ENCODE results near the gene RASAL1. TPM values are rescaled to one million over a fixed set of nuclear protein-coding genes. Genes with fewer than 3 reads are reported as not detected.

RASAL1 gene
- total RNA-seq, 1 experiment from 2014 or later: 14.9 TPM

- no peaks in the 10 kb centered on the region for H3K27me3 ChIP-seq (ENCODE audit: insufficient read depth, low read depth)
- peaks cover 12% of the 10 kb centered on the region; the same call in 1 of the 2 replicates for H3F3A ChIP-seq (ENCODE audit: insufficient read depth, low read depth)
- ChIA-PET CTCF (interaction anchor here (0.5 to 1.1 kb wide), 3 partner anchors 14 to 276 kb away, joined by 3 to 7 read pairs (median 5); partner anchors contain the start of gene RASAL1), POLR2A (ENCODE audit: unreplicated experiment) (interaction anchor here (0.7 kb wide), 1 partner anchor 273 kb away, joined by 3 read pairs; the partner anchor contains the start of gene SDSL)
- H3K4me3 ChIP-seq: no peak within 1 kb of the TSS
- H4K20me1 ChIP-seq (ENCODE audit: insufficient read depth): no peaks in the 10 kb centered on the region
- intact Hi-C loops (cut with micrococcal nuclease; ENCODE audit: unreplicated experiment): loop anchor here (10.0 kb wide), 1 partner anchor 245 kb away; the partner anchor contains the start of gene OAS1
- no peak for TF ChIP-seq EZH2 (IDR thresholded peaks at IDR 0.05; ENCODE audit: low read depth)
- no peak for TF ChIP-seq CTCF (conservative IDR thresholded peaks at IDR 0.05)
- peak within 1 kb of the TSS; percentile 47 for H3K4me2 ChIP-seq
- H2AFZ ChIP-seq: no peak within 1 kb of the TSS
- no peaks in the 10 kb centered on the region for H3K9me2 ChIP-seq (ENCODE audit: insufficient read depth)
- no TSS peak for BruUV-seq (replicated peaks)
- no peak within 1 kb of the TSS for H3K27ac ChIP-seq
- no peaks in the 10 kb centered on the region for H3K36me3 ChIP-seq (ENCODE audit: low read depth)
- peaks cover 18% of the 10 kb centered on the region; the same call in 1 of the 2 replicates for H3K4me1 ChIP-seq (replicated peaks; ENCODE audit: insufficient read depth)
- H3K79me2 ChIP-seq (ENCODE audit: low read depth): no peaks in the 10 kb centered on the region
- no peaks in the 10 kb centered on the region for H3K9me3 ChIP-seq (ENCODE audit: insufficient read depth, low read depth)
- peak; percentile 75 to 89 for DNase-seq
Measured at GRCh38 chr12:113149361-113150150, 14.0 kb upstream of the RASAL1 start, which contains the start of gene CFAP73. CFAP73 (plus strand) TSS chr12:113149724; CDS start chr12:113149858, 134 bp downstream.

GRCh38 chr12:113146999-113147398, 11.4 kb upstream of the RASAL1 start:
- intact Hi-C loops (cut with micrococcal nuclease; ENCODE audit: unreplicated experiment): no loop called here

More at GRCh38 chr12:113146999-113147398, 11.4 kb upstream of the RASAL1 start:
- Histone ChIP-seq H4K20me1 (ENCODE audit: insufficient read depth) (no peaks in the 10 kb centered on the region), H3K36me3 (ENCODE audit: low read depth) (no peaks in the 10 kb centered on the region), H3K27me3 (ENCODE audit: insufficient read depth, low read depth) (no peaks in the 10 kb centered on the region), H3K79me2 (ENCODE audit: low read depth) (no peaks in the 10 kb centered on the region), H3K9me3 (ENCODE audit: insufficient read depth, low read depth) (no peaks in the 10 kb centered on the region), H3F3A (ENCODE audit: insufficient read depth, low read depth) (peaks cover 5% of the 10 kb centered on the region; the same call in 1 of the 2 replicates), H3K4me3 (no peak overlapping the region), H3K4me2 (no peak overlapping the region), H3K9me2 (ENCODE audit: insufficient read depth) (no peaks in the 10 kb centered on the region), H3K4me1 (replicated peaks; ENCODE audit: insufficient read depth) (peaks cover 13% of the 10 kb centered on the region; the same call in 1 of the 2 replicates), H3K27ac (no peak overlapping the region), H2AFZ (no peak overlapping the region)
- no TSS peak for BruUV-seq (replicated peaks)
- ChIA-PET POLR2A (ENCODE audit: unreplicated experiment) (no interaction called here), CTCF (no interaction called here)
- no peak for DNase-seq
- TF ChIP-seq EZH2 (IDR thresholded peaks at IDR 0.05; ENCODE audit: low read depth): no peak
- no peak for TF ChIP-seq CTCF (conservative IDR thresholded peaks at IDR 0.05)

Measured in PC-9 (cell line).